PC-3 (cell line): ENCODE results near the gene FOXD2.

Source experiments
- CTCF ChIP-seq: fragments of 300-600 bp; sonication (generic); conservative IDR thresholded peaks from 2 replicates; pipeline ENCODE4 v1.5.1; 2017; ENCODE audit warnings: antibody characterized with exemption, low read depth, mild to moderate bottlenecking, low read length
- EZH2 ChIP-seq: fragments of 300-600 bp; sonication (generic); IDR thresholded peaks from one replicate; pipeline ENCODE4 v1.6.1; 2017; ENCODE audit warnings: antibody characterized with exemption, mild to moderate bottlenecking, low read length; ENCODE audit not compliant: unreplicated experiment

DNA sequence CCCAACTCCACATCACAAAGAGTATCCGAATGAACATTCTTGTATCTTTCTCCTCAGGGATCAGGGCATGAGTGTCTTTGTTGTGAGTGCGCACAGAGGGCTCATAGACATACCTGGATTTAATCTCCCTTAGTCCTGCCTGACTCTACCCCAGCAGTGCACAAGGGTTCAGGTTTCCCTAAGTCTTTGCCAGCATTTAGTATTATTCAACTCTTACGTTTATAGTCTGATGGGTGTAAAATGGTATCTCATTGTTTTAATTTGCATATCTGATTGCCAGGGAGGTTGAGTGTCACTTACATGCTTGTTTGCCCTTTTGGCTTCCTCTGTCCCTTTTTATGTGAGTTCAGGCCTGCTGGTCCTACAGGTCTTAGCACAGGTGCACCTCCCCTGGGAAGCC is 49.5 kb downstream of the FOXD2 start:
- no peak for TF ChIP-seq CTCF
- TF ChIP-seq EZH2, result no peak
